K562 (cell line): ENCODE results near the gene TAF1B. TPM values are rescaled to one million over a fixed set of nuclear protein-coding genes. Genes with fewer than 3 reads are reported as not detected.
A peak's percentile ranks its signal among the peaks of the same experiment; 100 is the strongest.

ENCODE experiments used
- ATAC-seq: fragments of 200-7000 bp; cut with Tn5 transposase; 3 replicates; pipeline ENCODE4 v1.9.1; 2020; ENCODE audit warnings: moderate library complexity
- BruUV-seq: library from RNA; stranded (reverse); fragments of 400-500 nt; replicated peaks from 2 replicates; lab custom pipeline; 2021; lab: Mats Ljungman, UMichigan
- CTCF ChIA-PET: fragments of 300-600 bp; formaldehyde crosslinking; extraction: SDS; loops from one replicate; lab custom pipeline; 2021; ENCODE audit warnings: low intra/inter-chr PET ratio; lab: Yijun Ruan, JAX
- POLR2A ChIA-PET: fragments of 300-600, 350-650 bp; sonication (Branson Sonifier 250); formaldehyde crosslinking; extraction: SDS; loops from one replicate; lab custom pipeline; 2021; ENCODE audit warnings: antibody characterized with exemption, inconsistent platforms; lab: Yijun Ruan, JAX
- DNase-seq, 4 experiments: peaks; one replicate each; pipeline versions ENCODE4 v3.0.0 to v3.0.0-alpha.2; 2011 to 2018; ENCODE audit warnings: low spot score in 3 of 4, mixed read lengths in 3 of 4; ENCODE audit errors: extremely low read depth in 1 of 4
- FAIRE-seq: peaks from 2 replicates; lab custom pipeline; 2011; peaks lifted over from hg19 to GRCh38; lab: Jason Lieb, UNC
- H2AFZ ChIP-seq: 2 replicates; pipeline ENCODE4 v1.6.0; 2011; ENCODE audit warnings: low read depth, low read length, control low read depth, inconsistent platforms
- H3K27ac ChIP-seq: fragments of 200-600 bp; 3 replicates; pipeline ENCODE4 v1.8.0; 2011; ENCODE audit warnings: low read depth, mild to moderate bottlenecking, control low read depth, inconsistent platforms, low read length, moderate library complexity, mixed read lengths; ENCODE audit errors: extremely low read depth
- H3K27me3 ChIP-seq, 2 experiments: fragments of 300-600 bp in 1 of 2; 2 replicates in 1 of 2; 3 replicates in 1 of 2; pipeline versions ENCODE4 v1.6.0 to v1.8.0; 2011; ENCODE audit warnings: inconsistent platforms in 2 of 2, low read length in 2 of 2, mild to moderate bottlenecking in 1 of 2, mixed read lengths in 1 of 2, moderate library complexity in 1 of 2; ENCODE audit not compliant: control insufficient read depth in 2 of 2, insufficient read depth in 2 of 2
- H3K36me3 ChIP-seq: fragments of 300-600 bp; 3 replicates; pipeline ENCODE4 v1.8.0; 2011; ENCODE audit warnings: mild to moderate bottlenecking, low read length, inconsistent platforms; ENCODE audit not compliant: control insufficient read depth, insufficient read depth
- H3K4me1 ChIP-seq, 2 experiments: fragments of 200-600 bp in 1 of 2; replicated peaks in 1 of 2; 2 replicates in 1 of 2; 3 replicates in 1 of 2; pipeline versions ENCODE4 v1.5.1 to v1.8.0; 2011; ENCODE audit warnings: inconsistent platforms in 2 of 2, low read length in 2 of 2, mild to moderate bottlenecking in 1 of 2, mixed read lengths in 1 of 2, moderate library complexity in 1 of 2; ENCODE audit not compliant: control insufficient read depth in 2 of 2, insufficient read depth in 2 of 2
- H3K4me2 ChIP-seq: 2 replicates; pipeline ENCODE4 v1.6.1; 2011; ENCODE audit warnings: low read length, control low read depth, inconsistent platforms, mixed read lengths; ENCODE audit not compliant: insufficient read depth
- H3K4me3 ChIP-seq: fragments of 200-600 bp; sonication (generic), shearing (Covaris generic); 2 replicates; pipeline ENCODE4 v1.5.1; 2016; ENCODE audit warnings: control low read depth, inconsistent platforms
- H3K79me2 ChIP-seq: fragments of 200-600 bp; 3 replicates; pipeline ENCODE4 v1.8.0; 2011; ENCODE audit warnings: low read length, inconsistent platforms; ENCODE audit not compliant: control insufficient read depth, insufficient read depth
- H3K9ac ChIP-seq, 2 experiments: 2 replicates each; pipeline versions ENCODE4 v1.6.0 to v1.6.1; 2011; ENCODE audit warnings: low read depth in 2 of 2, low read length in 2 of 2, control low read depth in 1 of 2, inconsistent platforms in 1 of 2, mild to moderate bottlenecking in 1 of 2, mixed read lengths in 1 of 2; ENCODE audit not compliant: insufficient read depth in 1 of 2
- H3K9me1 ChIP-seq: one replicate; pipeline ENCODE4 v1.6.0; 2011; ENCODE audit warnings: inconsistent platforms, mild to moderate bottlenecking, low read length, moderate library complexity; ENCODE audit not compliant: control insufficient read depth, insufficient read depth
- H3K9me3 ChIP-seq: replicated peaks from 2 replicates; pipeline ENCODE4 v1.5.1; 2011; ENCODE audit warnings: low read depth, low read length, inconsistent platforms; ENCODE audit not compliant: control insufficient read depth, insufficient read depth
- H4K20me1 ChIP-seq: replicated peaks from 2 replicates; pipeline ENCODE4 v1.6.1; 2011; ENCODE audit warnings: low read length, inconsistent platforms, mixed read lengths; ENCODE audit not compliant: control insufficient read depth, insufficient read depth
- ETV6 ChIP-seq, 3 experiments: fragments of 150-350 bp in 1 of 3; sonication (generic) in 1 of 3; formaldehyde crosslinking in 1 of 3; IDR thresholded peaks; 2 replicates each; pipeline versions ENCODE4 v1.6.1 to v1.8.0; 2014 to 2022; ENCODE audit warnings: borderline replicate concordance in 2 of 3, low read depth in 2 of 3, antibody characterized with exemption in 1 of 3, low read length in 1 of 3, mild to moderate bottlenecking in 1 of 3, missing genetic modification reagents in 1 of 3
- FOXK1 ChIP-seq: sonication (generic); formaldehyde crosslinking; IDR thresholded peaks from 2 replicates; pipeline ENCODE4 v1.8.0; 2022; ENCODE audit warnings: missing genetic modification reagents, mild to moderate bottlenecking, borderline replicate concordance
- HNRNPLL ChIP-seq: fragments of 200-400 bp; formaldehyde crosslinking; IDR thresholded peaks from 2 replicates; pipeline ENCODE4 v1.6.1; 2017; ENCODE audit warnings: low read length, low read depth, mild to moderate bottlenecking; ENCODE audit not compliant: poor library complexity, severe bottlenecking
- HOXB6 ChIP-seq: fragments of 250-450 bp; sonication (Bioruptor Pico); IDR thresholded peaks from 2 replicates; pipeline ENCODE4 v1.5.1; 2022; ENCODE audit warnings: mild to moderate bottlenecking, borderline replicate concordance
- L3MBTL2 ChIP-seq: fragments of 450-650 bp; IDR thresholded peaks from 2 replicates; pipeline ENCODE4 v1.6.1; 2016; ENCODE audit warnings: mild to moderate bottlenecking, moderate library complexity
- SP2 ChIP-seq: IDR thresholded peaks from 2 replicates; pipeline ENCODE4 v1.6.1; 2011; ENCODE audit warnings: mild to moderate bottlenecking, low read depth, low read length, moderate library complexity; ENCODE audit not compliant: poor library complexity, severe bottlenecking; ENCODE audit errors: extremely low read depth
- SRSF3 ChIP-seq: fragments of 200-400 bp; formaldehyde crosslinking; IDR thresholded peaks from 2 replicates; pipeline ENCODE4 v1.6.1; 2016; ENCODE audit warnings: mild to moderate bottlenecking, low read length, moderate library complexity; ENCODE audit not compliant: insufficient read depth
- XRCC3 ChIP-seq: fragments of 450-650 bp; IDR thresholded peaks from 2 replicates; pipeline ENCODE4 v1.6.1; 2017; ENCODE audit warnings: mild to moderate bottlenecking, moderate library complexity
- ZC3H4 ChIP-seq: sonication (generic); formaldehyde crosslinking; IDR thresholded peaks from 2 replicates; pipeline ENCODE4 v1.9.0; 2021; ENCODE audit warnings: missing genetic modification reagents, borderline replicate concordance
- ZFP30 ChIP-seq: fragments of 250-450 bp; sonication (Bioruptor Pico); IDR thresholded peaks from 2 replicates; pipeline ENCODE4 v1.8.0; 2022; ENCODE audit warnings: moderate library complexity, mild to moderate bottlenecking, inconsistent platforms, borderline replicate concordance
- ZNF140 ChIP-seq: fragments of 250-450 bp; sonication (Bioruptor Pico); IDR thresholded peaks from 2 replicates; pipeline ENCODE4 v1.8.0; 2021; ENCODE audit warnings: moderate library complexity, mild to moderate bottlenecking, inconsistent platforms
- ZNF583 ChIP-seq: fragments of 250-450 bp; sonication (Bioruptor Pico); IDR thresholded peaks from 2 replicates; pipeline ENCODE4 v1.4.0; 2020
- WGBS: fragments of 100-300 bp; shearing (Covaris generic); methylation state at CpG from one replicate; pipeline ENCODE4 v1.1.6; 2016; ENCODE audit warnings: low coverage, mixed read lengths; ENCODE audit not compliant: insufficient coverage; ENCODE audit errors: missing lambda C conversion rate; 5-methylcytosine and 5-hydroxymethylcytosine counted together
- in situ Hi-C: fragments of 300-500 bp; cut with MboI; formaldehyde crosslinking; loops from 4 replicates; pipeline ENCODE4 v1.15.0; 2018; ENCODE audit warnings: inconsistent platforms, mixed read lengths
- intact Hi-C: fragments of 100-400 bp; cut with micrococcal nuclease; formaldehyde crosslinking; loops from 2 replicates; pipeline ENCODE4 v1.14.2; 2022
- polyA plus RNA-seq, 8 experiments: library from polyadenylated mRNA; depleted of rRNA in 4 of 8; stranded (reverse) in 5 of 8; unstranded in 3 of 8; fragments of >200 nt; fragmentation: Nextera tagmentation in 2 of 8; fragmentation: Illumina TruSeq in 1 of 8; extraction: Ambion mirVana in 2 of 8; extraction: Trizol in 1 of 8; gene quantifications; 2 replicates each; pipeline versions ENCODE4 v1.2.1 to v1.2.3, GENCODE V29; 2011 to 2014; ENCODE audit warnings: inconsistent platforms in 1 of 8, missing spikeins in 1 of 8
- total RNA-seq, 7 experiments: library from RNA; depleted of rRNA in 6 of 7; stranded (reverse); fragments of >200 nt in 6 of 7; fragmentation: Illumina TruSeq in 2 of 7; extraction: Trizol in 2 of 7; gene quantifications; 2 replicates each; pipeline versions ENCODE4 v1.2.1 to v1.2.3, GENCODE V29; 2011 to 2021; ENCODE audit warnings: low replicate concordance in 1 of 7

The TAF1B gene
- total and polyA plus RNA-seq, 9 of the 15 experiments (the other 6 are each of a cell fraction or from before 2014, with no cell fraction given), result 8.8 to 25.1 (median 17.3) TPM

DNA sequence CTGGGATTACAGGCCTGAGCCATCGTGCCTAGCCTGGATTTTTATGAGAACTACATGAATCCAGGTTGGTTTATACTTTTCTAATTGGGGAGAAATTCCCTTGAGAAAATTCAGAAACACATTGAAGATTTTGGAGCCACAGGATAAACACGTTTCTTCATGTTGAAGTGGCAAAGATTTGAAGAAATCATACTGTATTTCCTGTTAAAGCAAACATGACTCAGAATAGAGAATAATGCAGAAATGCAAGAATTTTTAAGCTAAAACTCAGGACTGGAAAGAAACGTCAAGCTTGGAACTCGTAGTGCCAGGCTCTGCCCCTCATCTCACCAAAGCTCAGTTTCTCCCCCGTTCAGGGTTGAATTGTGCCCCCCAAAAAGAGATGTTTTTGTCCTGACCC, 32.1 kb upstream of the TAF1B start:
- no peaks in the 10 kb centered on the region for H4K20me1 ChIP-seq

More for the DNA sequence above, 32.1 kb upstream of the TAF1B start:
- BruUV-seq, result no TSS peak
- H3K27me3 ChIP-seq, result no peaks in the 10 kb centered on the region; a peak in 1 of 5 replicates
- H2AFZ ChIP-seq, result 0 out of 2 replicates have a peak overlapping the region, but pooled peaks have one; percentile 23
- CTCF ChIA-PET, result no interaction called here
- no peak for DNase-seq
- no peaks in the 10 kb centered on the region for H3K36me3 ChIP-seq
- no peak for TF ChIP-seq ZNF140 (CRISPR knock-in tag)
- TF ChIP-seq HOXB6 (CRISPR knock-in tag), result no peak
- TF ChIP-seq ZNF583, result no peak
- TF ChIP-seq SP2, result no peak
- no peak for TF ChIP-seq L3MBTL2
- no peak for TF ChIP-seq FOXK1 (CRISPR knock-in tag)
- TF ChIP-seq SRSF3, result no peak
- TF ChIP-seq ZC3H4, result no peak
- no peak for TF ChIP-seq HNRNPLL
- no peak for TF ChIP-seq ETV6 (IDR thresholded peaks at IDR 0.05; ENCODE audit: borderline replicate concordance in 1 of 2, low read depth in 2 of 2, low read length in 1 of 2)
- no peak for TF ChIP-seq ETV6 (CRISPR knock-in tag; IDR thresholded peaks at IDR 0.05; ENCODE audit: borderline replicate concordance)
- TF ChIP-seq XRCC3, result no peak
- TF ChIP-seq ZFP30 (CRISPR knock-in tag), result no peak
- TF ChIP-seq, all 486 proteins: peak for 0
- Histone ChIP-seq H3K79me2 (no peaks in the 10 kb centered on the region), H3K4me1 (peaks cover 19 to 42% of the 10 kb centered on the region in 2 experiments; a peak in 4 of 5 replicates), H3K9me3 (no peaks in the 10 kb centered on the region), H3K27ac (no peak overlapping the region), H3K4me3 (no peak overlapping the region), H3K9ac (no peak overlapping the region; a peak in 1 of 4 replicates), H3K9me1 (no peaks in the 10 kb centered on the region), H3K4me2 (no peak overlapping the region)
- intact Hi-C loops (no loop called here), in situ Hi-C loops (loop anchor here (5.0 to 25.0 kb wide), 2 partner anchors 236 to 851 kb away; no protein-coding TSS in a partner anchor)
- no peak for ATAC-seq
- FAIRE-seq, result no peak
- 33% methylated on average over 5 of the region's 5 CpGs for WGBS
- POLR2A ChIA-PET, result no interaction called here
